ENCODE data around the gene B4GALT5.

DNA sequence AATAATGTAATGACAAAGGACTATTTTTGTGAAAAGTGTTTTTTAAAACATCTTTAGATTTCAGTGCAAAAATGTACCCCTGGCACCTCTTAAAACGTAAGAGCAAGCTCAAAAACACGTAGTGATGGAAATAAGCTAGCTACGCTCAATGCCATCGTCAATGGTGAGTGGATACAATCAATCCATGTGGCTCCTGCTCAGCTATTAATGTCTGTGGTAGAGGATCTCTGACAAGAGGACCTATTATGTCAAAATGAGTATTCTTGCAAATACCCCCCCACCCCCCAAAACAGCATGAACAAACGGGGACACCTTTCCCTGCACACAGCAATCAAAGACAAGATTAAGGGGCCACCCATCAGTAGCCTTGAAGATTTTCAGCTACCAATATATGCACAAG, 80.7 kb downstream of the B4GALT5 start:
- TF ChIP-seq, protein P1, sequence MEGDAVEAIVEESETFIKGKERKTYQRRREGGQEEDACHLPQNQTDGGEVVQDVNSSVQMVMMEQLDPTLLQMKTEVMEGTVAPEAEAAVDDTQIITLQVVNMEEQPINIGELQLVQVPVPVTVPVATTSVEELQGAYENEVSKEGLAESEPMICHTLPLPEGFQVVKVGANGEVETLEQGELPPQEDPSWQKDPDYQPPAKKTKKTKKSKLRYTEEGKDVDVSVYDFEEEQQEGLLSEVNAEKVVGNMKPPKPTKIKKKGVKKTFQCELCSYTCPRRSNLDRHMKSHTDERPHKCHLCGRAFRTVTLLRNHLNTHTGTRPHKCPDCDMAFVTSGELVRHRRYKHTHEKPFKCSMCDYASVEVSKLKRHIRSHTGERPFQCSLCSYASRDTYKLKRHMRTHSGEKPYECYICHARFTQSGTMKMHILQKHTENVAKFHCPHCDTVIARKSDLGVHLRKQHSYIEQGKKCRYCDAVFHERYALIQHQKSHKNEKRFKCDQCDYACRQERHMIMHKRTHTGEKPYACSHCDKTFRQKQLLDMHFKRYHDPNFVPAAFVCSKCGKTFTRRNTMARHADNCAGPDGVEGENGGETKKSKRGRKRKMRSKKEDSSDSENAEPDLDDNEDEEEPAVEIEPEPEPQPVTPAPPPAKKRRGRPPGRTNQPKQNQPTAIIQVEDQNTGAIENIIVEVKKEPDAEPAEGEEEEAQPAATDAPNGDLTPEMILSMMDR (IDR thresholded peaks at IDR 0.05): no peak
- TF ChIP-seq POLR2A (IDR thresholded peaks at IDR 0.05) (no peak), EP300 (IDR thresholded peaks at IDR 0.05) (no peak)
